Esophagus muscularis mucosa (tissue), 3 donors: ENCODE results near the gene ANAPC7.
A peak's percentile ranks its signal among the peaks of the same experiment; 100 is the strongest.

ENCODE experiments used
- CTCF ChIP-seq, 3 experiments: fragments of 200-600 bp in 2 of 3; fragments of 450-650 bp in 1 of 3; sonication (generic) in 2 of 3; IDR thresholded peaks; one replicate each; pipeline ENCODE4 v1.5.1; 2017 to 2019; ENCODE audit warnings: antibody characterized with exemption in 3 of 3, mild to moderate bottlenecking in 2 of 3, moderate library complexity in 1 of 3
- POLR2AphosphoS5 ChIP-seq, 2 donors: sonication (generic); formaldehyde crosslinking; IDR thresholded peaks; one replicate each; pipeline ENCODE4 v1.6.1; 2017; ENCODE audit warnings: antibody characterized with exemption in 2 of 2

GRCh38 chr12:110367181-110367864, 36.2 kb downstream of the ANAPC7 start:
- TF ChIP-seq POLR2AphosphoS5 (IDR thresholded peaks at IDR 0.05) (peak in 1 of 2 donors; percentile 49), CTCF (IDR thresholded peaks at IDR 0.05) (no peak)
